ACHN (cell line): ENCODE results near the gene MOSPD2.

ENCODE experiments used
- DNase-seq: peaks from one replicate; pipeline ENCODE4 v3.0.0-alpha.2; 2015
- in situ Hi-C: cut with HindIII; loops from 2 replicates; pipeline ENCODE4 v1.10.0; 2017; ENCODE audit warnings: low sequenced_read_pairs, low pct_ligation_motif_present, low pct_unique_long_range_greater_than_20kb

The MOSPD2 gene

DNA sequence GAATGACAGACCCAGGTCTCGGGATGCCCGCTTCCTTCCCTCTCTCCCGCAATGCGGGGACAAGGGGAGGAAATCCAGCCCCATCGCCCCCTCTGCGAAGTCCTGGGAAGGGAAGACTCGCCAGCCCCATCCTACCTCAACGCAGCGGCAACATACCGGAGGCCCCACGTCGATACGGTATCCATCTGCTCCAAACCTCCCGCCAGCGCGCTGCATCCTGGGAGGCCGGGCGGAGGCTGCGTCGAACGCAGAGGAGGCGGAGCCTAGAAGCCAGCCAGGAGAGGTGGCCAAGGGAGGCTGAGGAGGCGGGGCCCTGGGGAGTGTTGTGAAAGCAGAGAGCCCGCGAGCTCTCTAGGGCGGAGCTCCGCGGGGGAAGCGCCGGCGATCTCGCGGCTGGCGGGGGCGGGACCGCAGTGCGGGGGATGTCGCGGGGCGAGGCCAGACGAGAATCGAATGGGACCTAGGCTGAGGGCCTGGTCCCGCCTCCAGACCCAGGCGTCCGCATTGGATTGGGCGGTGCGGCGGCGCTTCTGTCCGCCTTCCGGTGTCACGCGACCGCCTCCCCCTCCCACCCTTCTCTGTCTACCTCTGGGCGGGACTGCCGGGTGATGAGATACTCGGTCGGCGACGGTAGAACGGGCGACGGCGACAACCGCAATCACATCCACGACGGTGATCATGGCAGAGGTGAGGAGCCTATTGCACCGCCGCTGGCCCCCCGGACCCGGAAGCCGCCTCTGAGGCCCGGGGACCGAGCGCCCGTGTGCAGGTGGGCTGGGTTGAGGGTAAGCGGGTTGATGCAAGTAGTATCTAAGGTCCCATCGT lies at the start of gene MOSPD2, which contains the start of gene FANCB:
Gene MOSPD2, plus strand, starts transcription at position 571 of the 825 bp plus-strand sequence. Its CDS starts 108 bp downstream, at position 679.
Gene FANCB, minus strand, starts transcription at position 219 of the 825 bp plus-strand sequence. CDS start 7,559 bp downstream, outside the sequence.
- DNase-seq: peak; percentile 87
- in situ Hi-C loops: no loop called here

DNA sequence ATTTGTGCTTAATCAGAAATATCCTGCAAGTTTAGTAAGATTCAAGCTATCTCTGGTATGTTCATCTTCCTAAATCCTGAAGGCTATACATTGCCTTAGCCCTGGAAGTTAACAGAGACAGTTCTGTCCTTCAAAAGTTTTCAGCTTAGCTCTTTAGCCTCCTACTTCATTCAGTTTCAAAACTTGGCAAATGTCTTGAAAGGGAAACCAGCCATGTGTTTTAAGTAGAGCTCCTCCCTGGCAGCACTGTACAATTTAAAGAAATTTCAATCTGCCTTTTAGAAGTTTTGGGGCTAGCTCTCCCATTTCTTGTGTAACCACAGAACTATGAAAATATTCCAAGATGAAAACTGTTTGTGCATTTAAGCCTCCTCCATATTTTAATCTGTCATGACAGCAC lies 47.4 kb upstream of the MOSPD2 start:
- in situ Hi-C loops: no loop called here
- DNase-seq: no peak

DNA sequence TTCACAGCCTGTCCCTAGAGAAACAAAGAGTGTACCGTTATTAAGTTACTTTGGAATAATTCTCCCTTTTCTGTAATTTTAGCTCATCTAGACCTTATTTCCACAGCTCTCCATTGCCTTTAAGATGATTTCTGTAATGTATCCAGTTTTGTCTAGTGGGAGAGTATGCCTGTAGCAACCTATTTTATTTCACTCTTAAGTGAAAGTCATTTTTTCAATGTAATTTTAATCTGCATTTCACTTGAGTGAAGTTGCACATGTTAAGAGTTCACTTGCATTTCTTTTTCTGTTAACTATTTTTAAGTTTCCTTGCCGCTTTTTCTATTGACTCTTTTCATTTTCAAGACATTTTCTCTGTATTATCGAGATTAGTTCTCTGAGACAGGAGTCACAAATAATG lies 46.9 kb upstream of the MOSPD2 start:
- in situ Hi-C loops: no loop called here
- DNase-seq: no peak

DNA sequence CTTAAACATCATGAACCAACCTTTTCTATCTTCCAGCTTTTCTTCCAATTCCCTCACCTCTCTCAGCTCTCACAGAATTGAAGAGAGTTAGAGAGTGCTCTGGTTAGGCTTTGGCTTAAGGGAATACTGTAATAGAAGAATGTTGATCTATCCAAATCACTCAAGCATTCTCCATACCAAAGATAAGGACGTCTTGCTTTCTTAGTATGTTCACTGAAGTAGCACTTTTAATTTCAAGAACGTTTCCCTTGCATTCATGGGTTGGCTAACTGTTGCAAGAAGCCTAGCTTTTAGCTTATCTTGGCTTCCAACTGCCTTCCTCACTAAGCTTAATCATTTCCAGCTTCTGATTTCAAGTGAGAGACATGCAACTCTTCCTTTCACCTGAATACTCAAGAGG lies 43.6 kb upstream of the MOSPD2 start:
- in situ Hi-C loops: no loop called here
- DNase-seq: no peak

DNA sequence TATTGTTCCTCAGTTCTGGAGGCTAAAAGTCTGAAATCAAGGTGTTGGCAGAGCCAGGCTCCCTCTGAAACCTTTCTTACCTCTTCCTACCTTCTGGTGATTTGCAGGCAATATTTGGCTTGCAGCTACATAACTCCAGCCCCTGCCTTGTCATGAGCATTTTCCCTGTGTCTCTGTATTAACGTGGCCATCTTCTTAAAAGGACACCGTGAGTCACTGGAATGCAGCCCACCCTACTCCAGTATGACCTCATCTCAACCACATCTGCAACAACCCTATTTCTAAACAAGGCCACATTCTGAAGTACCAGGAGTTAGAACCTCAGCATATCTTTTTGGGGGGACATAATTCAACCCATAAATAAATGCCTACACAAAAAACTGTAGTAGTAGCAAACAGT lies 41.1 kb upstream of the MOSPD2 start:
- in situ Hi-C loops: no loop called here
- no peak for DNase-seq

DNA sequence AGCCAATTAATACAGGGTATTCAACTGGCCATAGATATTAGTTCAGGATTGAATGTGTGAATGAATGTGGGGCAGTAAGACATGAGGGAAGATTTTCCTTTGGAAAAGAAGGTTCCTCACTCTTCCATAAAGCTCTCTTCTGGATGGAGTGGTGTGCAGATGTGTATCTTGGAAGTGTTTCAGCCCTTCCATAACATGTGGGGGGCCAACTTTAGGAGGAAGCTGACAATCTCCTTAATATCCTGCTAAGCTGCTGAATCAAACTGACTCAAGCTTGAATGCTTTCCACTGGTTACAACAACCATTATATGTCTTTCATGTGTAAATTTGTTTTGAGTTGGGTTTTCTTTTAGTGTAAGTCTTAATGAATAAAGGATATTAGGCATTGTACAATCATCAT lies 40.6 kb upstream of the MOSPD2 start:
- no peak for DNase-seq
- in situ Hi-C loops: no loop called here

DNA sequence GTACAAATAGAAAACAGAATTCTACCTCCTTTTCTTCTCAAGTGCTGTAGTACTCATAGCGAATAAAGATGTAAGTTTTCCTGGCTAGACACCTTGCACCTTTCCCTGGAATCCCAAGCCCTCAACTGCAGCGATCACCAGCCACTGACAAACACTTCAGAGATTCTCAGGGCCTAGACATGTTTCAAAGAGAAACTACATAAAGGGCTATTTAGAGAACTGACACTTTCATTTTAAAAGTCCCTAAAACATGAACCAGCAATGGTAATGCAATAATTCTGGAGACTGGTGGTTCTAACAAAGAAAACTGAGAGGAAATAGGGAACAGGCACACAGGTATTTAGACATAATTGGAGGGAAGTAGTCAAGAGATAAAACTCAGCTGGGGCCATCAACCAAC lies 36.1 kb upstream of the MOSPD2 start:
- in situ Hi-C loops: no loop called here
- no peak for DNase-seq

DNA sequence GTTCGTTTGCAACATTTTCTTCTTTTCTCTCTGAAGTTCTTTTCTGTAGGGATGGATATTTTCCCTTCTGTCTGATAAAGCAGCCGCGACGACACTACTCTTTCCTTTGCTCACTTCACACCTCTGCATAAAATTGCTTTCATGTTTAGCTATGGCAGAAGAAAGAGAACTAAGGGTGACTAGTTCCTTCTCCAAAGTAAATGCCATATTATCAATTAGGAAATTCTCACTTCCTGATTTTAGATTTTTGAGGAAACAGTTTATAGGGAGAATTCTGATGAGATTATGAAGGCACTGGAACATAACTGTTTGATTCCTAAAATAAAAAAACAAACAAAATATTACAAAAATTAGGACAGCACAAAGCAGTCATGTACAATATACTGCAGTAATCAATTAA lies 29.6 kb upstream of the MOSPD2 start:
- in situ Hi-C loops: no loop called here

DNA sequence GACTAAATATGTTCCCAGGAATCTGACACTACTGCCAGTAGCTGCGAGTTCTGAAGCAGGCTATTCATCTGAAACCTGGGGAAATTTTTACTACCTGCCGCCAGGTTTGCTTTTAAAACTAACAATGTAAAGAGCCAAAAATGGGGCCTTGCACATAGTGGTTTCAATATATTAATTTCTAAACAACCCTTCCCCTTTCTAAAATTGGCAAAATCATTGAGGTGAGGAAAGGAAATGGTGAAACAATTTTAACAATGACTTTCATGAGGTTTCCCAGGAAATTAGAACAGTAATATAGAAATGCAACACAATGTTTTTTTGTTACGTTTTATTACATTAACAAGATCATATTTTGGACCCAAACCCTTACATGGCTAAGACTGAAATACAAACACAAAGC lies 21.7 kb upstream of the MOSPD2 start:
- in situ Hi-C loops: no loop called here

More for the DNA sequence above, 29.6 kb upstream of the MOSPD2 start:
- DNase-seq: no peak

DNA sequence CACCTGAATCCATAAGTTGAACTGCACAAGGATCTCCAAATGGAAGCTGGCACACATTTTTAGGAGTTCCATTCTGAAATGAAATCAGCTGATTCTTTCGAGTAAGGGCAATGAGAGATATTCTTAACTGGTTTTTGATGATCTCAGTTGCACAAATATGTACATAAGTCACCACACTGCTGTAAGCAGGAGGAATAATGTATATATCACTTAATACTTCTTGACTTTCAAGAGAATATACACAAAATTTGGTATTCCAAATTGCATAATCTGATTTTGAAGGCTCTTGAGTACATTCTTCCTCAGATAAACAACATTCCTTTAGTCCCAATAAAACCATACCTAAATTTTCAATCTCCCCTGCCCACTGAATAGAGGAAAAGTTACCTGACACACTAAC lies 8.6 kb upstream of the MOSPD2 start:
- DNase-seq: no peak
- in situ Hi-C loops: no loop called here

More for the DNA sequence above, 21.7 kb upstream of the MOSPD2 start:
- DNase-seq: no peak

DNA sequence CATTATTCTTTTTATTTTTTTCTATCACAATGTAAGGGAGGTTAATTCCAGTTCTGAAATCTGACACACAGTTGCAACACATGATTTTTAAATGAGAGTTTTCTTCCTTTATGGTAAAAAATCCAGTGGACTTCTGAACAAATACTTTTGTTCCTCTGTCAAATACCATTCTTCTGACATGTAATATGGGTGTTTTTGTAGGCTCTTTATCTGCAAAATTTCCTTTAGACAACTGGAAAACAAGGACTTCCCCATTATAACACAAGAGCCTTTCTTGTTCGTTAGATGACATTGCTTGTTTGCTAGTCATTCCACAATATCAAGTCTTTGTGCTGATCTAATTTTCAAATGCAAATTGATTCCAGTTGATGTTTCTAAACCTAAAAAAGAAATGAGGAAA lies 8.0 kb upstream of the MOSPD2 start:
- no peak for DNase-seq

DNA sequence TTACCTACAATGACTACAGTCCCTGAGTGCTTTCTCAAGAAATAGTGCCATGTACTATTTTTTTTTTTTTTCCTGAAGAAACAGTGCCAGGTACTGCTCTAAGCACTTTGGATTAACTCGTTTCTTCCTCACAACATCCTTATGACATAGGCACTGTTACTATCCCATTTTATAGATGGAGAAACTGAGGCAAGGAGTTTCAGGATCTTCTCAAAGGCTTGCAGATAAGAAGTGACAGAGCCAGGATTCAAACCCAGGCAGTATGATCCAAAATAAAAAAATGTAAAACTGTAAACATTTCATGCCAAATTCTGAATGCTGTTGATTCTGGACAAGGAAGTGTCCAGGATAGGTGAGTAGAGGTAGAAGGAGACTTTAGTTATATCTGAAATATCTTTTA lies 1.5 kb upstream of the MOSPD2 start:
- in situ Hi-C loops: no loop called here
- no peak for DNase-seq

More for the DNA sequence above, 8.0 kb upstream of the MOSPD2 start:
- in situ Hi-C loops: no loop called here

DNA sequence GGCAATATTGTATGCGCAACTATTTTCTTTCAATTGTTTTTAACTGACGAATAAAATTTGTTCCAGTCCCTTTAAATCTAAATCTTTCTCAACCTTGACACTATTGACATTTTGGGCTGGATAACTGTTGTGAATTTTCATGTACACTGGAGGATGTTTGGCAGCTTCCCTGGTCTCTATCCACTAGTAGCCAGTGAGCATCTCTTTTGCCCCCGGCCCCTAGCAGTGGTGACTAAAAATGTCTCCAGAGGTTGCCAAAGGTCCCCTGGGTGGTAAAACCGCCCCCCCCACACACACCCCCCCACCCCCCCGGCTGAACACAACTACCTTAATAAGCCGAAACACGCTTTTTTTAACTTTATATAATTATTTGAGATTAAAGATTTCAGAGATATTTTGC lies 866 bp upstream of the MOSPD2 start:
- in situ Hi-C loops: no loop called here
- no peak for DNase-seq

DNA sequence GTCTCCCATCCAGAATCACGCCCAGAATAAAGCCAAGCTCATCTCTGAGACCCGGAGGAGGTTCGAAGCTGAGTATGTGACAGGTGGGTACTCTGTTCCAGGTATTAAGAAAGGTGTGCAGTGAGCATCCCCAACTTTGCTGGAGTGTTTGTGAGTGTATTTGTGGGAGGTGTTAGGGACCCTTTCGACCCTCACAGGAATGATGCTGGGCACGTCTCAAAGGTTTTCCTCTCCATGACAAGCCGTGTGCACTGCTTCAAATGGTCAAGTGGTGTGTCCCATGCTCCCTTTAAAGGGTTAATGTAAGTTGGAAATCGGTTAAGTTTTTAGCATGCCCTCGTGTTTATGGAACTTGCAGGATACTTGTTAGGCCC lies 442 bp downstream of the MOSPD2 start:
- in situ Hi-C loops: no loop called here
- DNase-seq: no peak

DNA sequence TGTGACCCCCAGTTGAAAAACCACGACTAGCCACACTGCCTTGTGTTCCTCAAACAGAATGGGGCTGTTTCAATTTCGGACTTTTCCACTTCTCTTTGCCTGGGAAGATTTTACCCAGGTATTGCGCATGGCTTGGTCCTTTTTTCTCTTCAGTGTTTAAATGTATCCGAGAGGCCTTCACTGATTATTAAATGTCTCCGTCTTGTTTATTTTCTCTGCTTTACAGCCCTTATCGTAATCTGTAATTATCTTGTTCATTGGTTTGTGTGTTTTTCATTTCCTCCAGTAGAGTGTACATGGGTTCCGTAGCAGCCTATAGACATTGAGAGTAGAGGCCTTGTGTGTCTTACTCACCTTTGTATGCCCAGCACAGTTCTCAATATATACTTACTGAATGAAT lies 2.4 kb downstream of the MOSPD2 start:
- in situ Hi-C loops: no loop called here
- DNase-seq: no peak

DNA sequence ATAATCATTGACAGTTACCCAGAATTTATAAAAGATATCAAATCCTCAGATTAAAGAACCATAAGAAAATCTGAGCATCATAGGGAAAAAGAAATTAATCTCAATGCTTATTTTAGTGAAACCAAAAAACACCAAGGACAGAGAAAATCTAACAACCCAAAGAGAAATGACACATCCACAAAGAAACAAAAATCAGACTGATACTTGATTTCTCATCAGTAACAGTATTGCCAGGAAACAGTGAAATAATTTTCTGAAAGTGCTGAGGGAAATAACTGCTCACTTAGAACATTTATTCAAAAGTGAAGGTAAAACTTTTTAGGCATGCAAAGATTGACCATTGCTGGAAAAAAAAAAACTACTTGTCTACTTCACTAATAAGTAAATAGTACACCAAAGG lies 10.6 kb downstream of the MOSPD2 start:
- DNase-seq: no peak
- in situ Hi-C loops: no loop called here

DNA sequence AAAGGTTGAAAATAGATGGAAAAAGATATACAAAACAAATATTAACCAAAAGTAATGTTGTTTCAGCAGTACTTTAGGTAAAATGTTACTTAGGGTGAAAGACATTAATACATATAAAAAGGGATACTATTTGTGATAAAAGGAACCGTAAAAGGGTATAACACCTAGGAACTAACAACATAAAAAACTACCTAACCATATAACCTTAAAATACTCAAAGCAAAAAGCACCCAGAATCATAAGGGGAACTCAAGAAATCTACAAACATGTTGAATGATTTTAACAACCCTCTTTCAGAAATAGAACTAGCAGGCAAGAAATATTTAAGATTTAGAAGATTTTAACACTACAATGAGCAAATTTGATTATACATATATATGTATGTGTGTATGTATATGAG lies 11.5 kb downstream of the MOSPD2 start:
- no peak for DNase-seq
- in situ Hi-C loops: no loop called here

DNA sequence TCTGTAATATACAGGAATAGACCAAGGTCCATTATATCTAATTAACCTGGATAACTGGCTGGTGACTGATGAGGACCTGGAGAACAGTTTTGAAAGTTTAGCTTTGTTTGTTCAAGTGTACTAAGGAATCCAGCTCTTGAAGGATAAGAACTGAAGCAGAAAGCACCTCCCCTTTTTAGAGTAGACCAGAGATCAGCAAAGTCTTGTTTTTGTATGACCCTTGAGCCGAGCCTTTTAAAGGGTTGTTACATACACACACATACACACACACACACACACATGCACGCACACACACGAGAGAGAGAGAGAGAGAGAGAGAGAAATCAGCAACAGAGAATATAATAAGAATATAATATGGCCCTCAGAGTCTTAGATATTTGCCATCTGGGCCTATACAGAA lies 13.0 kb downstream of the MOSPD2 start:
- DNase-seq: no peak
- in situ Hi-C loops: no loop called here

DNA sequence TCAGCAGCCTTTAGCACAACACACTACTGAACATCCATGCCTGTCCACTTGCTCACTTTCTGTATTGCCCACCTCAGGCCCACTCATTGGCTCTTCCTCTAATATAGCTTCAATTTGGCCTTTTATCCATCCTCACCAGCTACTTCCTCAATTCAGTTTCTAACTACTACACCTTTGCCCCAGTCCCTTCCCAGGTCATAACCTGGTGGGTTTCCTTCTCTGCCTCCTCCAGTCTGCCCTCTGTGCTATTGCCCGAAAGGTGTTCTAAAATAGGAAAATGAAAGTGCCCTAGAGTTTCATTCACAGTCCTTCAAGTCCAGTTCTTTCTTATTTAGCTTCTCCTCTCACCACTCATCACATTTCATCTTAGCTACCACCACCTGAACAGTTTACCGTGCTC lies 23.1 kb downstream of the MOSPD2 start:
- DNase-seq: no peak
- in situ Hi-C loops: no loop called here

DNA sequence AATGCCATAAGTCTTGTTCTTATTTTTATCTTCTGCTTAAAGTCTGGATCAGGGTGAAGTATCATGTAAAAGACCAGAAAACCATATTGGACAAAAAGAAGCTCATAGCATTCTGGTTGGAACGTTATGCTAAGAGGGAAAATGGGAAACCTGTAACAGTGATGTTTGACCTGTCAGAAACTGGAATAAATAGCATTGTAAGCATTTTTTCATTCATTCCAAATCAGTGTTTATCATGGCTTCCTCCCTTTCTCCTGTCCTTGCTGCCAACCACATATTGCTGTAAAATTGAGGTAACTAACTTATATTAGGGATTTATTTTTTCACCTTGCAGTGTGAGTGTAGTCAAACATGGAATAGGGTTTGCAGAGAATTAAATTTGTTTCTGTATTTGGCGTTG lies 23.8 kb downstream of the MOSPD2 start:
- in situ Hi-C loops: no loop called here
- no peak for DNase-seq
